GM18508 (cell line): Measurements from ENCODE around the gene TARBP1.
"Not testable (repeated sequence)": the region's sequence is repeated elsewhere in the genome, so short reads cannot be mapped to it uniquely, and the experiment has no call there.

Source experiments
- ATAC-seq: cut with Tn5 transposase; IDR thresholded peaks from one replicate; pipeline ENCODE4 v1.9.1; 2021; ENCODE audit warnings: moderate number of reproducible peaks; ENCODE audit not compliant: insufficient read depth, unreplicated experiment

TARBP1 gene

DNA sequence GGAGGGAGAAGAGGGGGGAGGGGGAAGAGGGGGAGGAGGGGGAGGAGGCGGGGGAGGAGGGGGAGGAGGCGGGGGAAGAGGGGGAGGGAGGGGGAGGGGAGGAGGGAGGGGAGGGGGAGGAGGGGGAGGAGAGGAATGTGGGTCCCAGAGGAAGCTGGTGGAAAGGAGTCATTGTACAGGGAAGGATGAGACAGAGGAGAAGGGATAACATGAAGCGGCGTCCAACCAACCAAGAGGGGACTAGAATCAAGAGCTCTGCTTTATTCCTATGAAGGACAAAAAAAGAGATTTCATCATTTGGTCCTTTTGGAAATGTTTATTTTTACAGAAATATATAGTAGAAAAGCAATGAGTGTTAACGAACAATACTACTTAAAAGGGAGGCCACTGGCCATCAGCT is 81.2 kb downstream of the TARBP1 start:
- no peak for ATAC-seq

DNA sequence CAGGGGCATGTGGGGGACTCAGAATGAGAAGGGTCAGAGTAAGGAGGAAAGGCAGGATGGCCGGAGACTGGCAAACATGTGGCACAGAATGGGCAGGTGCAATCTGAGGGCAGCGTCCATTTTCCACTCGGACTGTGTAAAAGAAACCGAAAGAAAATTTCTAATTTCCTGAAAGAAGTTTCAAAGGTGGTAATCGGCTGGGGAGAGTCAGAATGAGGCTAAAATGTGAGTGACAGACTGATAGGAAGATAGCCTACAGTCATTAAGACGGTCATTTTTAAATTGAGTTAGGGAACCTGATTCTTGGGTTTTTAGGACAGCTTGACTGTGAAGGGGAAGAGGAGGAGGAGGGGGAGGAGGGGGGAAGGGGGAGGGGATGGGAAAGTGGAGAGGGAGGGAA is 82.1 kb downstream of the TARBP1 start:
- no peak for ATAC-seq

DNA sequence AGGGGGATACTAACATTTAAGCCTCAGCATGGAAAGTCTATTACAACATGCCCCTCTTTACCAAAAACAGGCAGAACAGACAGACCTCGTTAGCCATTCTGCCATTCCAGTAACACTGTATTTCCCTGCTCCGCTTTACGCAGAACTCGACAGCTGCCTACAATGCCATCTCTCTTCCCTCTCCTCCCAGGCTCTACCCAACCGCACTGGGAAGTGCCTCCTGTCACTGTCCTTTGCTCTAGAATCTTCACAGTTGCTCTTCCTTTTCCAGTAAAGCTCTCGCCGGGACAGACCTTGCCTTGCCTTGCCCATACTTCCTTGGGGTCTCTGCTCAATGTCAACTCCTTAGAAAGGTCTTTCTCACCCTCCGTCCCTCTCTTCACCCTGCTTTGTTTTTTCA is 82.9 kb downstream of the TARBP1 start:
- ATAC-seq, result no peak

DNA sequence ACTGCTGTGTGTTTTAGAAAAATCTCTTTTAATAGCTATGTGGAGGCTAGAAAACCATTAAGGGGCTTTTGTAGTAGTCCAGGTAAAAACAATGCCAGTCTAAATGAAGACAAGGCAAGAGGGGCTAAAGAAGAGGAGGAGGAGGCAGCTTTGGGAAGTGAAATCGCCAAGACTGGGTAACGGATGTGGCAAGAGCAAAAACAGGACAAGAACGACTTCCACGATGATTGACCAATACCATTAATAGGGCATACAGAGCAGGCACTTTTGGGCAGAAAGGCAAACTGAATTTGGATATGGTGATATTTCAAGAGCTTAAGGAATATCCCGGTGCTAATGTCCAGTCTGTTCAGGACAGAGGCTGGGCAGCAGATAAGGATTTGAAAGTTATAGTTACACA is 83.7 kb downstream of the TARBP1 start:
- ATAC-seq, result no peak

DNA sequence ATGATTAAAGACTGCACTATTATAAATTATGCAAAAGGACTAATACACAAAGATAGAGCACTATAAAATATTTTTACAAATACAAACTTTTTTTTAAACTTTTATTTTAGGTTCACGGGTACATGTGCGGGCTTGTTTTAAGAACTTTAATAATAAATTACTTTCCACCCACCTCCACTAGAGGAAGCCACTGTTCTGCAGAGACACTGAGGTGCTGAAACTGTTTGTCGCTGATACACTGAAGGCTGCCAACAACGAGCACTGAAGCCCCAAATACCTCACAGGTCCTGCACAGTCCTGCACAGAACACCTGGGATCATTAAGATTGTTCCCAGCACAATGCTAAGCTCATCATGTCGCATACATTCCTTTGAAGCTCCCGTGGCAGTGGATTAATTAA is 85.8 kb downstream of the TARBP1 start:
- ATAC-seq, result no peak

DNA sequence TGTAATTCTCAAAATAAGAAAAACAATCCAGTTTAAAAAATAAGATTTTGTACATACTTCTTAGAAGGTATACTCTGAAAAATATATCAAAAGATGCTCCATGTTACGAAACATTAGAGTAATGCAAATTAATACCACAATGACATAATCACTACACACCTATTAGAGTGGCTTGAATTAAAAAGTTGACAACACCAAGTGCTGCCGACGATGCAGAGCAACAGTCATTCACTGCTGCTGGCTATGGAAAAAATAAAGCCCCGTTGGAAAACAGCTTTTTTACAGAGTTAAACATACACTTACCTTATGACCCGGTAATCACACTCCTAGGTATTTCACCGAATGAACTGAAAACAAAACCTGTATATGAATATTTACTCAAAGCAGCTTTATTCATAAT is 90.9 kb downstream of the TARBP1 start:
- ATAC-seq, result no peak

DNA sequence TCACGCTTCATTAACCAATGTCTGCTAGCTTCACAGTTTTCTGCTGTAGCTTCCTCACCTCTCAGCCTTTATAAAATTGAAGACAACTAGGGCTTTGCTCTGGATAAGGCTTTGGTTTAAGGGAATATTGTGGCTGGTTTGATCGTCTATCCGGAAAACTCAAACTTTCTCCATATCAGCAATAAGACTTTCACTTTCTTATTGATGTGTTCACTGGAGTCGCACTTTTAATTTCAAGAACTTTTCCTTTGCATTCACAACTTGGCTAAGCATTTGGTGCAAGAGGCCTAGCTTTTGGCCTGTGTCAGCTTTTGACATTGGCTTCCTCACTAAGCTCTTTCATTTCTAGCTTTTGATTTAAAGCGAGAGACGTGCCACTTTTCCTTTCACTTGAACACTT is 92.9 kb downstream of the TARBP1 start:
- ATAC-seq, result no peak

DNA sequence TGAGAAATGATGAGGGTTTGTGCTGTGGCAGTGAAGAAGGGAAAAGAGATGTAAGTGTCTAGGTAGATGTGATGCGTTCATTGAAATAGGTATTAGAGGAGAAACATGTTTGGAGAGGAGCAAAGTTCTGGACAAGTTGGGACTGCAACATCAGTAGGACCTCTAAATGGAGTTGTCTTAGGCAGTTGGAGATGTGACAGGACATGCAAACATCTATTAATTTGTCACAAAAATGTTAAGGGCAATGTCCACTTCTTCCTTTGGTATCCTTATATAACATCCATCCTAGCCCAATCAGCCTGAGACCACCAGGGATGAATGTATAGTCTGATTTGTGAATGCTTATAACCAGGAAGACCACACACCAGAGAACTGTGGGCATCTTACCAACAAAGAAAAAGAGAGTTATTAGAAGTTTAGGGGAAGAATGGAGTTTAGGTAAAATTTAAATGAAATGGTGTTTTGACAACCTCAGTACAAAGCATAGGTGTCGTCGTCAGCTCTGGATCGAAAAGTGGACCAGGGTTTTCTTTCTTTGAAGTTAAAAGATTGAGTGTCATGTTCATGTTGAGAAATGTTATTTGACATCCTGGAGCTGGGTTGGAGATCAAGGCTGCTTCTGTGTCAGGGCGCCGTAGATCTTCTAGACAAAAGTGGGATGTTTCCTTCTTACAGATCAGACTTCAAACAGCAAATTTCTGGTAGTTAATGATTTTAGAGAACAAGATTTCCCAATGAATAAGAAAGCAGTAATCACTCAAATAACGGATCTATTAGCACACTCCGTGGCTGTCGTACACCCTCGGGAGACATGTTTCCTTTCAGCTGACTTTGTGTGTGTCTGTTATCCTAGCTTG is 97.1 kb downstream of the TARBP1 start:
- no peak for ATAC-seq

DNA sequence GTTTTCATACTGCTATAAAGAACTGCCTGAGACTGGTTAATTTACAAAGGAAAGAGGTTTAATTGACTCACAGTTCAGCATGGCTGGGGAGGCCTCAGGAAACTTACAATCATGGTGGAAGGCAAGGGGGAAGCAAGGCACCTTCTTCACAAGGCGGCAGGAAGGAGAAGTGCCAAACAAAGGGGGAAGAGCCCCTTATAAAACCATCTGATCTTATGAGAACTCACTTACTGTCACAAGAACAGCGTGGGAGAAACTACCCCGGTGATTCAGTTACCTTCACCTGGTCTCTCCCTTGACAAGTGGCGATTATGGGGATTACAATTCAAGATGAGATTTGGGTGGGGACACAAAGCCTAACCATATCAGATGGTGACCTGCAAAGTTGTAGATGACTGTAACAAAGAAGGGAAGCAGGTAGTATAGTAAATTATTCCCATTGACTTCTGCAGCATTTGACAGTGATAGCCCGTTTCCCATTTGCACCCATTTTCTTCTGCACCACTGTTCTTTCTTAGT is 99.3 kb downstream of the TARBP1 start:
- not testable (repeated sequence) for ATAC-seq

DNA sequence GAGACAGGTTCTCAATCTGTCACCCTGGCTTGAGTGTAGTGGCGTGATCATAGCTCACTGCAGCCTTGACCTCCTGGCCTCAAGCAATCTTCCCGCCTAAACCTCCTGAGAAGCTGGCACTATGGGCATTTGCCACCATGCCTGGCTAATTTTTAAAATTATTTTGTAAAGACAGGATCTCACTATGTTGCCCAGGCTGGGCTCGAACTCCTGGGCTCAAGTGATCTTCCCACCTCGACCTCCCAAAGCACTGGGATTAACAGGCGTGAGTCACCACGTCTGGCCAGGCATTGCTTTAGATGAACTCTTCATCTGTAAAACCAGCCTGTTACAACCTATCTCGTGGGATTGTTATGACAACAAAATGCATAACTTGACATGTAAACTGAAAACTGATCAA is 103.3 kb downstream of the TARBP1 start:
- no peak for ATAC-seq

DNA sequence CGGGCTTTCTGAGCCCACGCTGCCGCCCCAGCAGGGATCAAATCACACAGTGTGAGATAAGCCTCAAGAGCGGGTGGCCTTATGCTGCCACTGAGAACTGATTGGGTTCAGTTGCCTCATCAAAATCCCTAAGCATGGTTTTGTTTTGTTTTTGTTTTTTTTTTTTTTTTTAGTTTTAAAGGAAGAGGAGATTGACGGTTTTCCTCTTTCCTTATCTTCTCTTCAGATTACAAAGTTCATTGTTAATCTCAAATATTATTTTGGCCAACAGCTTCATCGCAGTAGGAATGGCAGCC is 105.1 kb downstream of the TARBP1 start:
- peak; percentile 11 for ATAC-seq

DNA sequence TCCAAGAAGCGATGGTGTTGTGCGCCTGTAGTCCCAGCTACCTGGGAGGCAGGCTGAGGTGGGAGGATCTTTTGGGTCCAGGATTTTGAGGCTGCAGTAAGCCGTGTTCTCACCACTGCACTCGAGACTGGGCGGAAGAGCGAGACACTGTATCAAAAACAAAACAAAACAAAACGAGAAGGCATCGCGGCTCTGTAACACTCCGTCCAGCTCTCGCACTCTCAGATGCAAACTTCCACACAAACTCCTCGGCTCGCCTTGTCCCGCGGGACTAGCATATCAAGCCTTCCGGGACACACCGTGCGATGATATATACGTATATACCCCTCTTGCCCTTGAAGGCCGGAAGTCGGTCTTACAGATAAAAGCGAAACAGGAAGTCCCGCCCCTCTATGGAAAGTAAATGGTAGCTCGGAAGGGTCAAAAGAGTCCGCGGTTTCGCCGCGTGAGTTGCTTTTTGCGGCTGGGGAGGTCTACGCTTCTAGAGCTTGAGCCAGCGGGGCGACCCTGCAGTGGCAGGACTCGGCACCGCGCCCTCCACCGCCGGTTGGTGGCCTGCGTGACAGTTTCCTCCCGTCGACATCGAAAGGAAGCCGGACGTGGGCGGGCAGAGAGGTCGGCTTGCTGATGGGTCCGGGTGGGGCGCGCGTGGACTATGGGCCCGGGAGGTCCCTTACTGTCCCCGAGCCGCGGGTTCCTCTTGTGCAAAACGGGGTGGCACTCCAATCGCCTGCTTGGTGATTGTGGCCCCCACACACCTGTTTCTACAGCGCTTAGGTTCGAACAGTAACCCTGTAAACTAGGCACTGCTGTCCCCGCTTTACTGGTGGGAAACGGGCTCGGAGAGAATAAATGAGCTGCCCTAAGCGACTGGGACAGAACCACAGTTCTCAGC is 105.7 kb downstream of the TARBP1 start, which contains the start of gene COA6:
TSS of gene COA6 (plus strand) at position 393 of the 895 bp plus-strand sequence. CDS start at position 404, 11 bp downstream.
- ATAC-seq, result peak; percentile 79

DNA sequence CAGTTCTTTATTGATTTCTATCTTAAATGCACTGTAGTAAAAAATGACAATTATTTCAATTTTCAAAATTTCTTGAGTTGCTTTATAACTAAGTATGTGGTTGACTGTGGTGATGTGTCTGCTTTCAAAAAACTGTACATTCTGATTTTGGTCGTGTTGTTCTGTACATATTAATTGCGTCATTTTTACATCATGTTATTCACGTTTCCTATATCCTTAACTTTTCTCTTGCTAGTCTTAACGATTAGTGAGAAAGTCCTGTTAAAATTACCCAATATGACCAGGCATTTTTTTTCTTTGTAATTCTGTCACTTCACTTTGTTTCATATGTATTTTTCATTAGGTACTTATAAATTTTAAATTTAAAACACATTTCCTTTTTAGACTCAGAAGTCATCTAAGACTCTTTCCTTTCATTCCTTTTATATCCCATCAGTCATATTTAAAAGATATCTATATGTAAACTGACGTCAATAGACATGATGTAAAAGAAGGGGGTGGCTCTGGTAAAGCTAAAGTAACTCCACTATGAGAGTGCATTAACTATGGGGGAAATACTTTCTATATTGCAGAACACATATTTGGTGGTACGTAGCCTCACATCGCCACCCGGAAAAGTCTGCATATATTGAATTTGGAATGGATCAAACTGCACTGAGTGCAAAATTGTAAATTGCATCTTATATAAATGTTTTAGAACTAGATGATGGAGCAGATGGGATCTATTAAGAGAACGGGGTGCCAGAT is 106.8 kb downstream of the TARBP1 start:
- ATAC-seq, result no peak

DNA sequence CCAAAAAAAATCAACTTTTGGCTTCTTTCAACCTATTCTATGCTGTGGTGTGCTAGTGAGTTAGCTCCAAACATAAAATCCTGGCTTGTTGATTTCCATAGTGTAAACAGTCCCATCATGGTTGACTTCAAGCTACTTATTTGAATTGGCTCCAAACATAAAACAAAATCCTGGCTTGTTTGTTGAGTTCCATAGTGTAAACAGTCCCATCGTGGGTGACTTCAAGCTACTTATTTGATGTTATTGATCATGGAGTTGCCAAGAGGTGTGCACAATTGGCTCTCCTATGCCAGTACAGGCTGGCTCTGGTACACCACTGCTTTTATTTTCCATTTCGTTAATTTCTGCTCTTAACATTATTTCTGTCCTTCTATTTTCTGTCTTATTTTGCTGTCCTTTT is 107.6 kb downstream of the TARBP1 start:
- no peak for ATAC-seq

DNA sequence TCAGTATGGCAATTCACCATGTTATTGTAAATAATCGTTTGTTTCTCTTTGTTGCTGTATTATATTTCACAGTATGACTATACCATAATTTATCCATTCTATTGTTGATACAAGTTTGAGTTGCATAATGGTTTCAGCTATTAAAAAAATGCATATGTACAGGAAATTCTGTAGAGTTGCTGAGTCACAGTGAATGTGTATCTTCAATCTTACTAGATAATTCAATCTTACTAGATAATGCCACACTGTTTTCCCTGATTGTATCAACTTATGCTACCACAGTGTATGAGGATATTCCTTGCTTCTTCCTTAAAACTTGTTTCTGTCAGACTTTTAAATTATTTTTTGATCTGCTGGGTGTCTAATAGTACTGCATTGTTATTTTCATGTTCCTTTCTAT is 109.2 kb downstream of the TARBP1 start:
- ATAC-seq, result no peak

DNA sequence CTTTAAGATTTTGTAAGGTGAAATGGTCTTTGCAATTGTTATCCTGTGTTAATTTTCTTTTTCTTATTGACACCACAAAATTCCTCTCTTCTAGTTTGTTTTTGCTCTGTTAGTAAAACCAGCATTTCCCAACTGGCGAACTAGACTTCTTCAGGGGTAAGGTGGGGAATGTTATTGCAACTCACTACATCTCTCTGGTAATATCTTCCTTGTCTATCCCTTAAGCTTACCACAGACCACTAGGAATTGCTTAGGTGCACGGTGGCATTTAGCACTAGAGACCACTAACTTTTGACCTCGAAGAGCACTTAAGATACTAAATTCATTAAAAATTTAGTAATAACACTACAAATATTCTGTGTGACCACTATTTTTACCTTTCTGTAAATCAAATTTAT is 109.9 kb downstream of the TARBP1 start:
- ATAC-seq, result no peak

DNA sequence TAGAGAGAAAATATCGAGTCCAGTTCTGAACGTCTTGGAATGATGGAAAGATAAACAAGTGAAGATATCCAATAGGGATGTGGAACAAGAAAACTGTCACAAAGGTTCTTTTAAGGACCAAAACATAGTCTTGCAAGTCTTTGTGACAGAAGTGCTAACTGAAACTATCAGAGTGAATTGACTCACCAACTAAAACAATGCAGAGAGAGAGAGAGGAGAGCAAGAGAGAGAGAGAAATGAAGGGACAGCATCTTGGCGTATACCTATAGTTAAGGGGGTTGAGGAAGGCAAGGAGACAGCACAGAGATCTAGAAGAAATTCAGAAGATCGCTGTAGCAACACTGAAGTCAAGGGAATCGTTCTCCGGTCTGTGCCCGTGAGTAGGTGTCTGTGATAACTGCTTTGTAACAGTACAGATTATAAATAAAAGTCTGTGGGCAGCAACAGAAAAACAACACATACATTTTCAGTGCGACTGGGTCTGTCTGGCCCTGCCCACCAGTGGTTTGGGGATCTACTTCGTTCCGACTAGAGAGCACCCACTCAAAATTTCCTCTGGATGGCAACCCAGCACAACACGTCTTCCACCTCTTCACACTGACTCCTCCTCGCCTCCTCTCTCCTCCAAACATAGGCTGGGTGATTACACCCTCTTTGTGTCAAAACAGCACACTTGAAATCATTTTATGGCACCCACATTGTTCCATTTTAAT is 110.5 kb downstream of the TARBP1 start:
- no peak for ATAC-seq

DNA sequence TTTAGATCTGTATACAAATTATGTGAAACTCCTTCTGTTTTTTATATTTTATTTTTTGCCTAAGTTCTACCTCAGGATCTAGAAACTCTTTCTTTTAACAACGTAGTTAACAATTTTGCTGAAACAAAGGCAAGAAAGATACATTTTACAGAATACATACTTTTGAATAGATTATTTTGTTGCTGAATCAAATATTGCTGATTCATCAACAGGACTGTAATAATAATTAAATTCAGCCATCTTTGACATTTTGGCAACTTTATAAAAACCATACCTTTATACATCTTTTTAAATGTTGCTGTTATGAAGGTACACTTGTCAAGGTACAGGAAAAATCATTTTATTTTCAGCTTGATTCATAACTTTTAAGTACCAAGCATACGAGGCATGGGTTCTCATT is 116.4 kb downstream of the TARBP1 start:
- no peak for ATAC-seq

DNA sequence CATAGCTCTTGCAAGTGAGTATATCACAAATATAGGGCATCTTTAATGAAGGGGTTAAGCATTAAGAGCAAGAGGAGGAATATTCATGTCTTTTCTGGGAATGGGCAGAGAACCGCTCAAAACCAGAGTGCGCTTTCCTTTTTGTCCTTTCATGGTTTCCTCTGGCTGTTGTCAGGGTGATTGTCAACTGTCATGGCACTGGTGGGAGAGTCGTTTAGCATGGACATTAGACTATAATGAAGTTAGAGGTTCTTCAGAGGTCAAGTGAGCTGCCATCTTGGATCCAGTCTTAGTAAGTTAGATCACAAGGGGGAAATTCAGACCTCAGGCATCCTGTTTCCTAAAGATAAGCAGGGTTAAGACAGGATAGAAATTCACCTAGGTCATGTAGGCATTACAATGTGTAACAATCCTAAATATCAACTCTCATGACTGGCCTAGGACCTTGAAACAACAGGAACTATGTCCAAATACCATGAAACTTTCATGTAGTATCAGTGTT is 117.8 kb downstream of the TARBP1 start:
- ATAC-seq, result no peak

DNA sequence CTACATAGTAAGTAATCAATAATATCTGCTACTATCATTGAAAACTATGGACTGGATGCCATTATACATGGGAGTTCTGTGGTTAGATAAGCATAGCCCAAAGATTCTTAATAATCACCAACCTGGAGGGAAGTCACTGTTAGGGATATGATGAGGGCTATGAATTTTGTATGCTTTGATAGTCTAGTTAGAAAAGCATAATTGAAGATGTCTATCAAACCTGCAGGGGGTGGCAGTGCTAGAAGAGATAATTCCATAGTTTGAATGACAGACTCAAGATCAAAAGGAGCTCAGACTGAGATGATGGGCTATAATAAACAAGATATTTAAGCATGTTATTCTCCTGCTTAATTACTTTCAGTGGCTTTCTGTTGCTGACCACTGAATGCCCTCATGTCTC is 121.1 kb downstream of the TARBP1 start:
- no peak for ATAC-seq
